HG03135 (cell line): ENCODE data around the gene THSD4.

Source experiments
- ATAC-seq: cut with Tn5 transposase; IDR thresholded peaks from one replicate; pipeline ENCODE4 v1.9.1; 2021; ENCODE audit warnings: mild to moderate bottlenecking, moderate library complexity; ENCODE audit not compliant: unreplicated experiment

Gene THSD4

DNA sequence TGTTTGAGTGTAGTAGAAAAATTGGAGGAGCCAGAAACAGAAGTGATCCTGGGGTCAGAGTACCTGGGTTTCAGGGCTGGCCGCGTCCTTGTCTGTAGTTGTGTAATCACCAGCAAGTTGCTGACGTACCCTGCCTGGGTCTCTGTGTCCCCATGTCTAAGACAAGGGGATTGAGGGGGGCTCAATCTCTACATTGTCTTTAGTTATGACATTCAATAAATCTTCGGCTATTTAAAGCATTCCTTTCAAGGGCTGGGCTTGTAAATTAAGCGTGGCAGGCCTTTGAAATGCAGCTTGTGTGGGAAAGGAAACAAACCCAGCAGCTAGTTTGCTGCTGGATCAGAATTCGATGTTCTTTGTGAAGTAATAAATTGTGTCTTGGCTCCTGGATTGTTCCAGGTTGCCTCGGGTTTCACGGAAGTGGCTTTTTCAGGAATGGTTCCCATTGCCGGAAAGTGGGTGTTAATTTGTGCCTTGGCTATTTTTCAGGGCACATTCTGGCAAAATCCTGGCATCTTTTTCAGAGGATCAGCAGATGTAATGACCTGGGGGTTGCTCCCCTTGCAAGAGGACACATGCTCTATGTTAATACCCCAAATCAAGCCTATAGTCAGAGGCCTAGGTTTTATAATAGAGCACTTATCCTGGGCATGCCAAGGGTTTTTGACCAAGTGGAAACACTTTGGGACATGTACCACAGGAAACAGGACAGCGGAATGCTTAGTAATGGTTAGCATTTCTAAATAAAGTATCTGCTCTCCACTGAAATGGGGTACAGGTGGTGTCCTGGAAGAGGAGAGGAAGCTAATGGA, 400.3 kb downstream of the THSD4 start:
- ATAC-seq: no peak

DNA sequence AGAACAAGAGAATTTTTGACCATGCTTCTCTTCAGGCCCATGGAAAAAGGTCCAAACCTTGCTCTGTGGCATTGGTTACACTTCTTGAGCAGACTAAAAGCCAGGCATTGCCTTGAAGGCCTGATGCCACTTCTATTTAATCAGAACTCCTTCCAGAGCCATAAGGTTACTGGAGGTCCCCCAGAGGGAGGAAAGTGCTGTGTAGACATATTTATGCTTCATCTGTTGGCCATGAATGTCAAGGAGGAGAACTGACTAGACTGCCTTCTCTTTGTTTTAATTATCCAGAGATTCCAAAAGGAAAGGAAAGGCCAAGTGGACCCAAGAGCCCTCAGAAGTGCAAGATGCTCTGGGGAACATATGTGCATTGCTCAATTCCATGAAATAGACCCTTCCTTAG, 402.5 kb downstream of the THSD4 start:
- ATAC-seq: no peak

GRCh38 chr15:71518661-71519060, 403.4 kb downstream of the THSD4 start:
- ATAC-seq: no peak

GRCh38 chr15:71526060-71526820, 411.0 kb downstream of the THSD4 start:
- ATAC-seq: no peak

- ATAC-seq: no peak
Measured at GRCh38 chr15:71529361-71529760, 414.1 kb downstream of the THSD4 start.

DNA sequence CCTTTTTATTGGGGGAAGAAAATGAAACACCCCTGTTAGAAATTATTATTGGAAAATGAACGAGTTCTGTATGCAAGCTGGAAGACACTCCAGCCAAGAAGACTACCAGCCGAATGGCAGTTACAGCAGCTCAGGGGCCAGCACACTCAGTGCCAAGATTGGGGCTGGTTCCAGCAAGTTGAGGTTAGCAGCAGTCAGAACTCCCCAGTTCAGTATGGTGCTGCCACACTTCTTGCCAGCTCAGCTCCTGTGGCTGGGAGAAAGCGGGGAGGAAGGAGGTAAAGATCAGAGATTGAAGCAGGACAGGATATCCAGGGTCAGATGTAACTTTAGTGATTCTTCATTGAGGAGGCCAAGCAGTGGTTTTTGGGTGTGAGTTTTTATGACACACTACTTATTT, 414.8 kb downstream of the THSD4 start:
- no peak for ATAC-seq

GRCh38 chr15:71532994-71533393, 417.7 kb downstream of the THSD4 start:
- ATAC-seq: no peak

GRCh38 chr15:71538181-71538580, 422.9 kb downstream of the THSD4 start:
- ATAC-seq: no peak

DNA sequence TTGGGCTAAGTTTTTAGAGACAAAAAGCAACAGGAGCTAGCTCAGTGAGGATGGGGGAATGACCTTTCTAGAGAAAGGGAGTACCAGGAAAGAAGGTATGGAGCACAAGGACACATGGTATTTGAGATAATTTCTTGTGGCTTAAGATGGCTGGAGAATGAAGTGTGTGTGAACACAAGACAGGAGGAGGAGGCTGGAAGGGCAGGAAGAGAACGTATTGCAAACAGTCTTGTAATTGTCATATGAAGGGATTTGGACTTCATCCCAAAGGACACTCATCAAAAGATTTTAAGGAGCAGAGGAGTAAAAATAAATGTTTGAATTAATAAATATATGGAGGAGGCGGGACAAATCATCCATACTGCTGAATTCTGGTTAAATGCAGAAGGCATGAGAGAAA, 426.5 kb downstream of the THSD4 start:
- ATAC-seq: no peak

DNA sequence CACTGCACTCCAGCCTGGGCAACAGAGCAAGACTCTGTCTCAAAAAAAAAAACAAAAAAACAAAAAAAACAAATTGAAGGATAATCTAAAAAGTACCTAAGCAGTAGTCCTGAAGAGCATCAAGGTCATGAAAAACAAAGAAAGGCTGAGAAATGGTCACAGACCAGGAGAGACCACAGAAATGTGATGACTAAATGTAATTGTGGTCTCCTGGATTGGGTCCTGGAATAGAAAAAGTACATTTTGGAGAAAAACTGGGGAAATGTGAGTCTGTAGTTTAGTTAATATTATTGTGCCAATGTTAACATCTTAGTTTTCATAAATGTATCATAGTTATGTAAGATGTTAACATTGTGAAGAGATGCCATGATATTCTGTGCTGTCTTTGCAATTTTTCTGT, 427.6 kb downstream of the THSD4 start:
- no peak for ATAC-seq

DNA sequence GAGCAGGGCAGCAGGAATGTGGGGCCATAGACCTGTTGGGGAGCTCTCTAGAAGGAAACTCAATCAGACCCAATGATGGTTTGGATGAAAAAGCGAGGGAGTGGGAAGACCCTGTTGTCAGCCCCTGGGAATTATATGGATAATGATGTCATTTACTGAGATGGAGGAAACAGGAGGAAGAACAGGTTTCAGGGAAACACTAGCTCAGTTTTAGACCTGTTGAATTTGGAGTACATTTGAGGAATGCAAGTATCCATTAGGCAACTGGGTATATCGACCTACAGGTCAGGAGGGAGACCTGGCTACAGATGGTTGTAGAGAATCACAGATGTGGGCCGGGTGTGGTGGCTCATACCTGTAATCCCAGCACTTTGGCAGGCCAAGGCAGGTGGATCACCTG, 428.1 kb downstream of the THSD4 start:
- no peak for ATAC-seq

DNA sequence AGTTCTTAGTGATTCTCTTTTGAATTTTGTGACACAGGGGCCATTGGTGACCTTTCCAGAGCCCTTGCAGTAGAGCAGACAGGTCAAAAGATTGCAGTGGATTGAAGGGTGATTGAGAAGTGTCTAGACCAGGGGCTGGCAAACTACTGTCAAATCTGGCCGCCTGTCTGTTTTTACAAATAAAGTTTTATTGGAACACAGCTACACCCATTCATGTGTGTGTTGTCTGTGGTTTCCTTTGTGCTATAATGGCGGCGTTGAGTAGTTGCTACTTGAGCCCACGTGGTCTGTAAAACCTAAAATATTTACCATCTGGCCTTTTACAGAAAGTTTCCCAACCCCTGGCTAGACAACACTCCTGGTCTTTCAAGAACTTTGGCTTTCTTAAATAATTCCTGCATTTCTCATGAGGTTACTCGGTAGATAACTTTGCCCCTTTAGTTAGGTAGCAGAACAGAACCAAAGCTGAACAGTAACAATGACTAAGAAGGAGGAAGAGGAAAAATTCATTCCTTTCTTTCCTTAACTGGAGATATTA, 430.0 kb downstream of the THSD4 start:
- ATAC-seq: no peak

DNA sequence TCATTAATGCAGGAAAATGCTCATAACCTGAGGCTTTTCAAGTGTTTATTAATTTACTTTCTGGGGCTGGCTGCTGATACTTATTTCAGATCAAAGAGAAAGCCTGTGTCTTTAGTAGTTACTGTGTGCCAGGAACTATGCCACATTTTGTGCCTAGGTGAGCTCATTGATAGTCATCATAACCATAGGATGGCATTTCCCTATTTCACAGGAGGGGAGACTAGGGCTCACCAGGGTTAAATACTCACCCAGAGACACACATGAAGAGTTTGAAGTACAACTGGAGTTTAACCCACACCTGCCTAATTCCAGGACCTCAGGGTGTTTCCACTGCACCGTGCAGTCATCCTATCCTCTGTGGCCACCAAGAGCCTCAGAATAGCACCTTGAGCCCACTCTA, 430.7 kb downstream of the THSD4 start:
- ATAC-seq: no peak

DNA sequence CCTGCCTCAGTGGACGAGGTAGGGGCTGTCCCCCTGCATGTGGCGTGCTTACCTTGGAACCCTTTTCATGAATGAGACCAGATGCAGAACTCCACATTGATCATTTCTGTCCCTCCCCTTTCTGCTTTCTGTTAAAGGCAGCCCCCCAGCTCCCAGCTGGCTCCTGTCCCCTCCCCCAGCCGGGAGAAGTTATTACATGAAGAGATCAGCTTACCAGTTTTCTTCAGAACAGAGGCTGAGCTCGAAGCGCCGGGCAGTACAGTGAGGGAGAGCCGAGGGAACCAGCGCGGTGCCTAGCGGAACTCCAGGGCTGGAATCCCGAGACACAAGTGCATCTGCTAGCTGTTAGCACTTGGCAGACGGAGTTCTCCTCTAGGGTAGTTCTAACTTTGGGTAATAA, 431.7 kb downstream of the THSD4 start:
- ATAC-seq: no peak

DNA sequence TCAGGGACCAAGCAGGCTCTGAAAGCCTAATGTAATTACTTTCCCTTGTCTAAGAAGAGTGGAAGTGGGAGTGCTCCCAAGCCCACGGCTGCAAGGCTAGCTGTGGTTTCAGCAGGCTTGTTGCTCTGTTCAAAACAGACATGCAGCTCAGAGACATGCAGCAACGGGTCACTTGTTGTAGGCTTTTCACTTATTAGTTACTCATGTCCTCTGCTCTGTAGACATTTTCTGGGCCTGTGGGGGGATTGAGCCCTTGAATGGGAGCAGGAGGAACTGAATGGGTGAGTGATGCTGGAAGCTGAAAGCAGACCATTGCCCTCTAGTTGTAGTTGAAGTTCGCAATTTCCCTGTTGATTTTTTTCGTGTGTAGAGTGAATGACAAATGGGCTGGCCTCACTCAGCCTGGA, 433.1 kb downstream of the THSD4 start:
- ATAC-seq: no peak

DNA sequence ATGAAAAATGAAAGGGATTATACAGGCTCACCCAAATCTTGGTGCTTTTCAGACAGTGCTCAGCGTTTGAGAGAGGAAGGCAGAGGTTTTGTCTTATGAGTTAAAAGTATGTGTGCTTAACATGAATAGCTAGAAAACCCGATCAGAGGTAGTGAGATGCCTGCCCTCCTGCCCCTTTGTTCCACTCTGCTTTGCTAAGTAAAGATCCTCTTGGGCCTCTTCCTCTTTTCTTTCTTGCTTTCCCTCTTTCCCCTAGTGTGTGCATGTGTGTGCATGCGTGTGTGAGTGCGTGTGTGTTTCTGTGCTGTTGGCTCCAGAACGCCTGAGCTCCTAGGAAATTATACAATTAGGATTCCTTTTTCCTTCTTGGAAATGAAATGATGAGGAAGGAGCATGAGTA, 433.8 kb downstream of the THSD4 start:
- no peak for ATAC-seq

DNA sequence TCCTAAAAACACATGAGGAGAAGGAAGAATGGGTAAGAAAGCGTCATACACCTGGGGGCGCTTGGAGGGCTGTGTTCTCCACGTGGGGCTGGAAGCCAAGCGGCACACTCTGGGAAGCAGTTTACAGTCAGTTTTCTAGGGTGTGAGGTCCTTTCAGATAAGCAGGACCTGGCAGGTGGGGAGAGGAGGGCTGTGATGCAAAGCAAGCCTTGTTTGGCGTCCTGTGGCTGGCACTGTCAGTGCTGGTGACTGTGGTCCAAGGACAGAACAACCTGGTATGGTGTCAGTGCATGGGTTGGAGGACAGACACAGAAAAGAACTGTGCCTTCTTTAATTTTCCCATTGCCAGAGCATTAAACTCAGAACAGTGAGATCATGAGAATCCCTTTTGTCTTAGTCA, 434.4 kb downstream of the THSD4 start:
- no peak for ATAC-seq

GRCh38 chr15:71551566-71551965, 436.3 kb downstream of the THSD4 start:
- ATAC-seq: no peak

- no peak for ATAC-seq
Measured at GRCh38 chr15:71559098-71559497, 443.8 kb downstream of the THSD4 start.

GRCh38 chr15:71559616-71560015, 444.3 kb downstream of the THSD4 start:
- no peak for ATAC-seq

DNA sequence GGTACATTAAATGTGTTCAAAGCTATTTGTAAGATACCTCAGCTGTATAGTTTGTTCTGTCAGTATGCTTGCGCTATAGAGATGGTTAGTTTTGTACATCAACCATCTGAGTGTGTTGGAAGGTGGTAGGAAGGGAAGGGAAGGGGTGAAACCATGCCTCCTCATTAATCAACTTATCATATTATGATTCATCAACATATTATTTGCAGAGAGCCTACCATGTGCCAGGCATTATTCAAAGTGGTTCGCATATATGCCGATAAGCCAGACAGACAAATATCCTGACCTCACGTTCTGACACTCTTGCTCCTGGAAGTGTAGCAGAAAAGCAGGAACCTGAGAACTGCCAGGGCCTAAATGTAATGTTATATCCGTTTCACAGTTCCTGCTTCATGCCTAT, 447.0 kb downstream of the THSD4 start:
- no peak for ATAC-seq

DNA sequence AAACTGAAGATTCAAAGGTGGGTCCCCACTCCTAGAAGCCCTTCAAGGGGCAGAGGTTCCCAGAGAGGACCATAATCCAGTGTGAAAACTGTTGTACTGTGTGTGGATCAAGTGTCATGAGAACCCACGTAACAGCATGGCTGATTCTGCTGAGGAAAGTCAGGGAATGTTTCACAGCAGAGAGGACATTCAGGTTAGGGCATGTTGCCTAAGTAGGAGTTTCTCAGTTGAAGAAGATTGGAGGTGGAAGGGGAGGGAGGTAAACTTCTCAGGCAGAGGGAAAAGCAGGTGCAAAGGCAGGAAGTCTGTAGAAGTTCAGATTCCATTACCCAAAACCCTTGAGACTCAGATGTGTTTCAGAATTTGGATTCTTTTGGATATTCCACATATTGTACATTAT, 448.9 kb downstream of the THSD4 start:
- no peak for ATAC-seq
